Measurements from ENCODE around the gene ARHGAP23.
"Not testable (repeated sequence)": the region's sequence is repeated elsewhere in the genome, so short reads cannot be mapped to it uniquely, and the experiment has no call there.

- not testable (repeated sequence) for TF ChIP-seq CTCF (IDR thresholded peaks at IDR 0.05; ENCODE audit: low read length); EZH2 (IDR thresholded peaks at IDR 0.05; ENCODE audit: borderline replicate concordance, low read length)
These were observed 43.0 kb downstream of the ARHGAP23 start for GRCh38 chr17:38471253-38471652.

All from OCI-LY1 (cell line).